ENCODE results near the gene ERICH2. TPM values are rescaled to one million over a fixed set of nuclear protein-coding genes. Genes with fewer than 3 reads are reported as not detected.
A peak's percentile ranks its signal among the peaks of the same experiment; 100 is the strongest.

Gene ERICH2
- total and polyA plus RNA-seq, 2 of the 13 experiments (the other 11 are each of a cell fraction or from before 2014, with no cell fraction given): not detected

DNA sequence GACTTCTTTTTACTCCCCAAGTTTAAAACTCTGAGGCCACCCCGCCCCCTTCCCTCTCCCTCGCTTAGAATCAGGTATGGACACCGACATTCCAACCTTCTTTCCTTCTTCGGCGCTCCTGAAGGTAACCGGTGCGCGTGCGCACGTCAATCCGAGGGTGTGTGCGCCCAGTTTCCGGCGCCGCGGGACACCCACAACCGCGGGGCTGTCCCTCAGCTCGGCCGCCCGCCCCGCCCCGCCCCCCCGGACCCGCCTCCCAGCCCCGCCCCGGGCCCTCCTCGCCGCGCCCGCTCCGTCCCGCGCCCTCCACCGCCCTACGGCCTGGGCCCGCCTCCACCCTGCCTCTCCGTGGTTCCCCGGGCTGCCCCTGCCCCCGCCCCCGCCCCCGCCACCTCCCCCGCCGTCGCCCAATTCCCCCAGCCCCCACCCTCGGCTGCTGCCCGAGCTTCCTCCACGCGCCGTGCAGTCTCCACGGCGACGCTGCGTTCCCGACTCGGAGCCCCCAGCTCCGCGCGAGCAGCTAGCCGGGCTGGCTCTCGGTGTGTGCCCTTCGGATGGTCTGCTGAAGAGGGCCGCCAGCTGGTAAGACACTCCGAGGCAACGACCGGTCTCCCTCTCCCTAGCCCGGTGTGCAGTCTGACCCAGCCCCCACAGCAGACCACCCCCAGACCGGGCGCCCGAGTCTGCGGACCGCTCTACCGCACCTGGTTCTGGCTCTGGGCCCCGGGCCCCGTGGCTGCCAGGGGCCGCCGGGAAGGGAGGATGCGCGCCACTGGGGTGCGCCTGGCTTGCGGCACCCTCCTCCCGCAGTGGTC lies 635 bp downstream of the ERICH2 start (continued):
- TF ChIP-seq MIER3 (CRISPR knock-in tag; IDR thresholded peaks at IDR 0.05; ENCODE audit: borderline replicate concordance) (no peak), DR1 (CRISPR knock-in tag; IDR thresholded peaks at IDR 0.05) (peak; percentile 32; the same call in 1 of the 2 replicates), TEAD2 (CRISPR knock-in tag; IDR thresholded peaks at IDR 0.05) (no peak), ARNT2 (CRISPR knock-in tag; IDR thresholded peaks at IDR 0.05; ENCODE audit: low read depth) (peak; percentile 74), POLR2AphosphoS5 (IDR thresholded peaks at IDR 0.05; ENCODE audit: low read depth, low read length) (peak; percentile 51; the same call in 1 of the 2 replicates), ZNF160 (CRISPR knock-in tag; IDR thresholded peaks at IDR 0.05) (0 out of 2 replicates have a peak, but pooled peaks have one; percentile 60), ZFP36L1 (CRISPR knock-in tag; IDR thresholded peaks at IDR 0.05) (no peak), AGO2 (optimal IDR thresholded peaks at IDR 0.05; ENCODE audit: low read depth, low read length) (peak; percentile 74), GZF1 (CRISPR knock-in tag; IDR thresholded peaks at IDR 0.05) (no peak)
- TF ChIP-seq, protein P1, sequence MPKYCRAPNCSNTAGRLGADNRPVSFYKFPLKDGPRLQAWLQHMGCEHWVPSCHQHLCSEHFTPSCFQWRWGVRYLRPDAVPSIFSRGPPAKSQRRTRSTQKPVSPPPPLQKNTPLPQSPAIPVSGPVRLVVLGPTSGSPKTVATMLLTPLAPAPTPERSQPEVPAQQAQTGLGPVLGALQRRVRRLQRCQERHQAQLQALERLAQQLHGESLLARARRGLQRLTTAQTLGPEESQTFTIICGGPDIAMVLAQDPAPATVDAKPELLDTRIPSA (CRISPR knock-in tag; IDR thresholded peaks at IDR 0.05; ENCODE audit: borderline replicate concordance): no peak

DNA sequence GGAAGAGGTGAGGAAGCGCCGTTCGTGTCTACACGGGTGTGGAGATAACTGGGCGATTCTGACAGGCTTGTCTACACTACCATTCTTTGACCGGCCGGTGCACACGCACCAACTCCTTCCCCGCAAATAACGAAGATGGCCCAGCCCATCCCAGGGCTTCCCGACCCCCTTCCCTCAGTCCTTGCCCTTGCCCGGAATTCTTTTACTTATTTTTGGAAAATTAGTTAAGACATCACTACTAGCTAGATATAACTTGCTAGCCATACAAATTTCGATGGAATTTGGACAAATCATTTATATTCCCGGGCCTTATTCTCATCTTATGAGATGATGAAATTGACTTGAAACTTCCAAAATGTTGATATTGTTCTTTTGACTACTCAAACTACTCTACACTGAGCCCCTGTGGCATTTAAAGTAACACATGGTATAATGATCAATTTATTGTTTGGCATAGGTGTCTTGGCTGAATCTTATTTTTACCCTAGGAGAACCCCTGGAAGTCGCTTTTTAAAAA lies 1.3 kb downstream of the ERICH2 start:
- Histone ChIP-seq H3K27me3 (ENCODE audit: control insufficient read depth in 1 of 2, insufficient read depth in 2 of 2, low read length in 2 of 2) (peaks cover 0 to 14% of the 10 kb centered on the region in 2 experiments; a peak in 2 of 5 replicates), H3K9me3 (ENCODE audit: low read length) (no peaks in the 10 kb centered on the region), H2AFZ (ENCODE audit: low read length) (no peak overlapping the region), H3K4me1 (ENCODE audit: insufficient read depth, low read length) (peaks cover 20% of the 10 kb centered on the region), H3K79me2 (ENCODE audit: insufficient read depth, low read length) (no peaks in the 10 kb centered on the region), H4K20me1 (ENCODE audit: insufficient read depth, low read length) (no peaks in the 10 kb centered on the region), H3K36me3 (replicated peaks in 1 of 2; ENCODE audit: control insufficient read depth in 1 of 2, insufficient read depth in 2 of 2, low read length in 2 of 2) (no peaks in the 10 kb centered on the region), H3K9ac (ENCODE audit: insufficient read depth, low read depth, low read length) (peak overlapping the region; percentile 58; the same call in 1 of the 2 replicates), H3K27ac (ENCODE audit: extremely low read length, insufficient read depth, low read length) (no peak overlapping the region), H3K4me3 (replicated peaks in 1 of 3; ENCODE audit: insufficient read depth in 1 of 3, low read depth in 2 of 3, low read length in 3 of 3) (peak overlapping the region; percentile 58 to 87 (median 65)), H3K4me2 (ENCODE audit: low read depth, low read length) (peak overlapping the region; percentile 89)
- DNase-seq (ENCODE audit: low spot score): peak; percentile 15
- no peak for ATAC-seq
- FAIRE-seq: no peak
- BruUV-seq (replicated peaks): no TSS peak
- POLR2A ChIA-PET: interaction anchor here (0.6 to 2.2 kb wide), 3 partner anchors 55 to 58 kb away, joined by 3 to 7 read pairs (median 5); partner anchors contain the start of gene SP5
- in situ Hi-C loops (cut with HindIII; ENCODE audit: extremely low pct_ligation_motif_present, low pct_unique_long_range_greater_than_20kb): no loop called here
- intact Hi-C loops (cut with micrococcal nuclease; ENCODE audit: unreplicated experiment): loop anchor here (2.0 kb wide), 1 partner anchor 57 kb away; the partner anchor contains the start of gene SP5
- CTCF ChIA-PET (ENCODE audit: low intra/inter-chr PET ratio, low total read pairs): no interaction called here
- WGBS (ENCODE audit: low lambda C conversion rate): 13% methylated on average over 12 of the region's 15 CpGs
- no peak for TF ChIP-seq MXD4 (CRISPR knock-in tag; IDR thresholded peaks at IDR 0.05)
- TF ChIP-seq, protein P2, sequence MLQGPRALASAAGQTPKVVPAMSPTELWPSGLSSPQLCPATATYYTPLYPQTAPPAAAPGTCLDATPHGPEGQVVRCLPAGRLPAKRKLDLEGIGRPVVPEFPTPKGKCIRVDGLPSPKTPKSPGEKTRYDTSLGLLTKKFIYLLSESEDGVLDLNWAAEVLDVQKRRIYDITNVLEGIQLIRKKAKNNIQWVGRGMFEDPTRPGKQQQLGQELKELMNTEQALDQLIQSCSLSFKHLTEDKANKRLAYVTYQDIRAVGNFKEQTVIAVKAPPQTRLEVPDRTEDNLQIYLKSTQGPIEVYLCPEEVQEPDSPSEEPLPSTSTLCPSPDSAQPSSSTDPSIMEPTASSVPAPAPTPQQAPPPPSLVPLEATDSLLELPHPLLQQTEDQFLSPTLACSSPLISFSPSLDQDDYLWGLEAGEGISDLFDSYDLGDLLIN (CRISPR knock-in tag; IDR thresholded peaks at IDR 0.05; ENCODE audit: borderline replicate concordance): no peak
- TF ChIP-seq ZIK1 (CRISPR knock-in tag; IDR thresholded peaks at IDR 0.05; ENCODE audit: borderline replicate concordance, low read depth): no peak
- TF ChIP-seq ZNF496 (CRISPR knock-in tag; IDR thresholded peaks at IDR 0.05; ENCODE audit: insufficient replicate concordance): no peak
- TF ChIP-seq SOX6 (IDR thresholded peaks at IDR 0.05): no peak
- TF ChIP-seq SOX6 (CRISPR knock-in tag; IDR thresholded peaks at IDR 0.05): no peak
- TF ChIP-seq NR3C1 (CRISPR knock-in tag; IDR thresholded peaks at IDR 0.05): no peak
- no peak for TF ChIP-seq ZNF589 (CRISPR knock-in tag; conservative IDR thresholded peaks at IDR 0.05)
- TF ChIP-seq KAT7 (CRISPR knock-in tag; IDR thresholded peaks at IDR 0.05; ENCODE audit: borderline replicate concordance): no peak
- TF ChIP-seq ZNF138 (CRISPR knock-in tag; IDR thresholded peaks at IDR 0.05; ENCODE audit: low read depth): no peak
- 0 out of 2 replicates have a peak, but pooled peaks have one; percentile 10 for TF ChIP-seq ZNF879 (CRISPR knock-in tag; IDR thresholded peaks at IDR 0.05)
- TF ChIP-seq ZBTB3 (CRISPR knock-in tag; IDR thresholded peaks at IDR 0.05; ENCODE audit: borderline replicate concordance, low read depth): no peak
- no peak for TF ChIP-seq SOX5 (CRISPR knock-in tag; IDR thresholded peaks at IDR 0.05; ENCODE audit: borderline replicate concordance)
